Fibroblast of lung (primary cell): ENCODE data around the gene MTURN.

Experiments
- EZH2 ChIP-seq: IDR thresholded peaks from 2 replicates; pipeline ENCODE4 v1.5.1; 2012; ENCODE audit warnings: low read length, control low read depth, mild to moderate bottlenecking; ENCODE audit errors: missing control alignments
- TF ChIP-seq, protein P1 (sequence below), 2 donors: IDR thresholded peaks in 1 of 2; conservative IDR thresholded peaks in 1 of 2; 1 replicate in 1 of 2; 2 replicates in 1 of 2; pipeline ENCODE4 v1.5.1; 2011 to 2012; ENCODE audit warnings: low read length in 2 of 2, control low read depth in 1 of 2, inconsistent platforms in 1 of 2, low read depth in 1 of 2, mild to moderate bottlenecking in 1 of 2

DNA sequence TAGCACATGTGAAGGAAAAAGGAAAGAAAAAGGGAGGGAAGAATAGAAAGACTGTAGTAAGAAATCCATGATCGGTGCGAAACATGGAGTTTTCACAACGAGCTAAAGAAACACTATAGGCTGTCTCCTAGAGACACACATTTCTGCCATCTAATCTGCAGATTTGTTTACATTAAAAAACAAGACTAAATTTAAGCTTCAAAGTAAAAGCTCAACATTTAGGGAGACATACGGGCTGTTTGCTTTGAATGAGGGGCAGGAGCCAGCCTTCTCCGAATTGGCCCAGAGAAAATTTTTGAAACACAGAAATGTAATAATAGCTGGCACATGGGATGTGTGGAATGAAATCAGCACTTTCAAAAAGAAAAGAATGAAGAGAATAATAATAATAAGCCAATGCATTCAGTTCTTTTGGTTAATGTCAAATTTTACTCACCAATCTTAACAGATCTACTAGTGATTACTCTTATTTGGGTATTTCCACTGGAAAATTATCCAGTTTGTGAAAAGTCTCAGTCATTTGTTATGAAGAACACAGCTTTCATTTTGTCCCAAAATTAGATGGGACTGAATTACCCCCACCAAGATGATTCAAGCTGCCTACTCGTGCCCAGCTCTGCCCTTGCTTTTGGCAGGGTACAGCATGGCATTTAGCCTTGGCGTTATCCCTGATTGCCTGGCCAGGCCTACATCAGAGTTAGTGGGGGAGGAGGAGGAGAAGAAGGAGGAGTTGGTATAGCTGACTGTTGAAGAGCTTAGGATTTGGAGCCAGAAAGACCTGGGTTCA is 47.1 kb downstream of the MTURN start:
- TF ChIP-seq, protein P1, sequence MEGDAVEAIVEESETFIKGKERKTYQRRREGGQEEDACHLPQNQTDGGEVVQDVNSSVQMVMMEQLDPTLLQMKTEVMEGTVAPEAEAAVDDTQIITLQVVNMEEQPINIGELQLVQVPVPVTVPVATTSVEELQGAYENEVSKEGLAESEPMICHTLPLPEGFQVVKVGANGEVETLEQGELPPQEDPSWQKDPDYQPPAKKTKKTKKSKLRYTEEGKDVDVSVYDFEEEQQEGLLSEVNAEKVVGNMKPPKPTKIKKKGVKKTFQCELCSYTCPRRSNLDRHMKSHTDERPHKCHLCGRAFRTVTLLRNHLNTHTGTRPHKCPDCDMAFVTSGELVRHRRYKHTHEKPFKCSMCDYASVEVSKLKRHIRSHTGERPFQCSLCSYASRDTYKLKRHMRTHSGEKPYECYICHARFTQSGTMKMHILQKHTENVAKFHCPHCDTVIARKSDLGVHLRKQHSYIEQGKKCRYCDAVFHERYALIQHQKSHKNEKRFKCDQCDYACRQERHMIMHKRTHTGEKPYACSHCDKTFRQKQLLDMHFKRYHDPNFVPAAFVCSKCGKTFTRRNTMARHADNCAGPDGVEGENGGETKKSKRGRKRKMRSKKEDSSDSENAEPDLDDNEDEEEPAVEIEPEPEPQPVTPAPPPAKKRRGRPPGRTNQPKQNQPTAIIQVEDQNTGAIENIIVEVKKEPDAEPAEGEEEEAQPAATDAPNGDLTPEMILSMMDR (conservative IDR thresholded peaks at IDR 0.05 in 1 of 2, IDR thresholded peaks at IDR 0.05 in 1 of 2; ENCODE audit: low read depth in 1 of 2, low read length in 2 of 2): no peak
- no peak for TF ChIP-seq EZH2
